Smooth muscle cell (in vitro differentiated cells): Measurements from ENCODE around the gene B3GNT8. TPM values are rescaled to one million over a fixed set of nuclear protein-coding genes. Genes with fewer than 3 reads are reported as not detected.

ENCODE experiments used
- DNase-seq: peaks from one replicate; lab custom pipeline; 2025; ENCODE audit not compliant: unreplicated experiment; lab: John Stamatoyannopoulos, UW
- H2AFZ ChIP-seq: fragments of 200-600 bp; sonication (generic); 2 replicates; pipeline ENCODE4 v1.6.0; 2016; ENCODE audit warnings: antibody characterized with exemption, low read depth, mild to moderate bottlenecking
- H3F3A ChIP-seq: fragments of 200-600 bp; sonication (generic); 2 replicates; pipeline ENCODE4 v1.6.0; 2017; ENCODE audit warnings: antibody characterized with exemption, low read depth
- H3K27ac ChIP-seq: fragments of 200-600 bp; sonication (generic); 2 replicates; pipeline ENCODE4 v1.5.1; 2016; ENCODE audit warnings: low read depth, mild to moderate bottlenecking
- H3K27me3 ChIP-seq: fragments of 200-600 bp; sonication (generic); 2 replicates; pipeline ENCODE4 v1.6.1; 2016; ENCODE audit warnings: low read depth, mild to moderate bottlenecking
- H3K36me3 ChIP-seq: fragments of 200-600 bp; sonication (generic); 2 replicates; pipeline ENCODE4 v1.5.1; 2016; ENCODE audit warnings: low read depth
- H3K4me1 ChIP-seq: fragments of 200-600 bp; sonication (generic); 2 replicates; pipeline ENCODE4 v1.5.1; 2016; ENCODE audit warnings: low read depth
- H3K4me2 ChIP-seq: fragments of 200-600 bp; sonication (generic); 2 replicates; pipeline ENCODE4 v1.6.0; 2016; ENCODE audit warnings: mild to moderate bottlenecking
- H3K4me3 ChIP-seq: fragments of 200-600 bp; sonication (generic); 2 replicates; pipeline ENCODE4 v1.5.1; 2016; ENCODE audit warnings: mild to moderate bottlenecking
- H3K79me2 ChIP-seq: fragments of 200-600 bp; sonication (generic); 2 replicates; pipeline ENCODE4 v1.6.0; 2016; ENCODE audit warnings: low read depth, mild to moderate bottlenecking
- H3K9ac ChIP-seq: fragments of 200-600 bp; sonication (generic); 2 replicates; pipeline ENCODE4 v1.6.0; 2016; ENCODE audit warnings: low read depth
- H3K9me3 ChIP-seq: fragments of 200-600 bp; sonication (generic); replicated peaks from 2 replicates; pipeline ENCODE4 v1.5.1; 2016; ENCODE audit warnings: low read depth
- H4K20me1 ChIP-seq: fragments of 200-600 bp; sonication (generic); 2 replicates; pipeline ENCODE4 v1.6.0; 2016; ENCODE audit warnings: low read depth
- WGBS: methylation state at CpG from one replicate; pipeline ENCODE4 v1.1.7; 2016; ENCODE audit warnings: low lambda C conversion rate; 5-methylcytosine and 5-hydroxymethylcytosine counted together
- polyA plus RNA-seq: library from polyadenylated mRNA; unstranded; fragments of >200 nt; fragmentation: Nextera tagmentation; extraction: Ambion mirVana; gene quantifications from 2 replicates; pipeline ENCODE4 v1.2.1, GENCODE V29; 2016
- total RNA-seq: library from RNA; depleted of rRNA; stranded (reverse); fragments of >200 nt; gene quantifications from 2 replicates; pipeline ENCODE4 v1.2.3, GENCODE V29; 2014
- TF ChIP-seq, protein P1 (sequence below): fragments of 200-600 bp; sonication (generic); IDR thresholded peaks from 2 replicates; pipeline ENCODE4 v1.5.1; 2017; ENCODE audit warnings: borderline replicate concordance, mild to moderate bottlenecking, antibody characterized with exemption; ENCODE audit not compliant: insufficient read depth, poor library complexity, severe bottlenecking

Gene B3GNT8
- total and polyA plus RNA-seq, 2 experiments from 2014 or later = 0.85 to 1.7 TPM

- Histone ChIP-seq H3K27ac (no peak overlapping the region), H3K4me1 (no peaks in the 10 kb centered on the region), H3K4me2 (no peak overlapping the region), H3K79me2 (no peaks in the 10 kb centered on the region), H4K20me1 (no peaks in the 10 kb centered on the region), H3K36me3 (no peaks in the 10 kb centered on the region), H3K9me3 (no peaks in the 10 kb centered on the region), H3K4me3 (no peak overlapping the region), H3F3A (no peaks in the 10 kb centered on the region), H2AFZ (no peak overlapping the region), H3K27me3 (peaks cover 7% of the 10 kb centered on the region), H3K9ac (no peak overlapping the region)
- TF ChIP-seq, protein P1, sequence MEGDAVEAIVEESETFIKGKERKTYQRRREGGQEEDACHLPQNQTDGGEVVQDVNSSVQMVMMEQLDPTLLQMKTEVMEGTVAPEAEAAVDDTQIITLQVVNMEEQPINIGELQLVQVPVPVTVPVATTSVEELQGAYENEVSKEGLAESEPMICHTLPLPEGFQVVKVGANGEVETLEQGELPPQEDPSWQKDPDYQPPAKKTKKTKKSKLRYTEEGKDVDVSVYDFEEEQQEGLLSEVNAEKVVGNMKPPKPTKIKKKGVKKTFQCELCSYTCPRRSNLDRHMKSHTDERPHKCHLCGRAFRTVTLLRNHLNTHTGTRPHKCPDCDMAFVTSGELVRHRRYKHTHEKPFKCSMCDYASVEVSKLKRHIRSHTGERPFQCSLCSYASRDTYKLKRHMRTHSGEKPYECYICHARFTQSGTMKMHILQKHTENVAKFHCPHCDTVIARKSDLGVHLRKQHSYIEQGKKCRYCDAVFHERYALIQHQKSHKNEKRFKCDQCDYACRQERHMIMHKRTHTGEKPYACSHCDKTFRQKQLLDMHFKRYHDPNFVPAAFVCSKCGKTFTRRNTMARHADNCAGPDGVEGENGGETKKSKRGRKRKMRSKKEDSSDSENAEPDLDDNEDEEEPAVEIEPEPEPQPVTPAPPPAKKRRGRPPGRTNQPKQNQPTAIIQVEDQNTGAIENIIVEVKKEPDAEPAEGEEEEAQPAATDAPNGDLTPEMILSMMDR = no peak
- 61% methylated on average over 5 of the region's 5 CpGs for WGBS
- DNase-seq = no peak
Measured at GRCh38 chr19:41445575-41445974, 18.4 kb upstream of the B3GNT8 start.

- Histone ChIP-seq H3K4me3 (no peak overlapping the region), H2AFZ (no peak overlapping the region), H3K9me3 (no peaks in the 10 kb centered on the region), H3K9ac (no peak overlapping the region), H3K4me1 (no peaks in the 10 kb centered on the region), H3K27ac (no peak overlapping the region), H4K20me1 (no peaks in the 10 kb centered on the region), H3F3A (no peaks in the 10 kb centered on the region), H3K4me2 (no peak overlapping the region), H3K27me3 (peaks cover 7% of the 10 kb centered on the region), H3K79me2 (peaks cover 2% of the 10 kb centered on the region), H3K36me3 (no peaks in the 10 kb centered on the region)
- TF ChIP-seq, protein P1 = no peak
- 73% methylated on average over 6 of the region's 6 CpGs for whole genome bisulfite sequencing
- DNase-seq = no peak
Measured at GRCh38 chr19:41443813-41444455, 16.8 kb upstream of the B3GNT8 start.

DNA sequence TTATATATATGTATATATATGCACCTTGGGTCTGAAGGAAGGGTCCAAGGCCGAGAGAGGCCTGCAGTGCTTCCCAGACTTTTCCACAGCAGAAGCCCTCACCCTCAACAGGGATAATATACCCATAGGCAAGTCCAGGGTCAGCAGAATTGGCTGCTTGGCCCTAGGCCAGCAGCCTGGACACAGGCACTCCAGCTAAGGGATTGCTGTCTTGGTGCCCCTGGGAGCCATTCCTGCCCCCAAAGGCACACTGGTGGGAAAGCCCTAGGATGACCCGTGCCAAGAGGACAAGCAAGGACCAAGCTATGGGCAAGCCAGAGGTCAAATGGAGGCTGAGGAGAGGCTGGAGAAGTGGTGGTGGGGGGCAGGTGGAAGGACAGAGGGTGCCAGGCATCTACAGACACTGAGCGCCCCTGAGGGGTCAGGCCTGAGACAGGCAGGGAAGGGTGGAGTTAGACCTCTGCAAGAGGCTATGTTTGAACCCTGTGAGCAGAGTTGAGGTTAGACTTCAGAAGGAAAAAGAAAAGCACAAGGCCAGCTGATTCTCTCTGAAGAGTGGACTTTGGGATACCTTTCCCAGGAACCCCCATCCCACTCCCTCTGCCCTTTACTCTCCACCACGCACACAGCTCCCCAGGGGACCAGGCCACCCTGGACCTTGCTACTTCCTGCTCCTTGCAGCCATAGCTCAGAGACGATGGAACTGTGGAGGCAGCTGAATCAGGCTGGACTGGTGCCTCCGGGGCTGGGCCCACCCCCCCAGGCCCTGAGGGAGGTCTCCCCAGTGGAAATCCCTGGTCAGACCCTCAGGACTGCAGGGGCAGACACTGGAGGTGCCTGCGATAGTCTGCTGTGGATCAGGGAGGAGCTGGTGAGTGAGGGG, 15.5 kb upstream of the B3GNT8 start, which contains the start of gene ERICH4:
Gene ERICH4 (plus strand): TSS at position 684 of the 883 bp plus-strand sequence. CDS start 14 bp downstream, at position 698.
- H3K27me3 ChIP-seq = peaks cover 4% of the 10 kb centered on the region
- TF ChIP-seq, protein P1 = no peak
- no peaks in the 10 kb centered on the region for H3F3A ChIP-seq
- H3K79me2 ChIP-seq = peaks cover 7% of the 10 kb centered on the region
- H3K9ac ChIP-seq = no peak within 1 kb of the TSS
- no peak within 1 kb of the TSS for H3K4me3 ChIP-seq
- 79% methylated on average over 7 of the region's 7 CpGs for WGBS
- H4K20me1 ChIP-seq = no peaks in the 10 kb centered on the region
- no peaks in the 10 kb centered on the region for H3K36me3 ChIP-seq
- H2AFZ ChIP-seq = no peak within 1 kb of the TSS
- no peak within 1 kb of the TSS for H3K27ac ChIP-seq
- H3K9me3 ChIP-seq = no peaks in the 10 kb centered on the region
- H3K4me2 ChIP-seq = no peak within 1 kb of the TSS
- no peak for DNase-seq
- H3K4me1 ChIP-seq = no peaks in the 10 kb centered on the region
